ENCODE data around the gene ZNF580.

ZNF580 gene

GRCh38 chr19:55611983-55612645 is 28.7 kb upstream of the ZNF580 start:
- H3K36me3 ChIP-seq (ENCODE audit: control insufficient read depth, insufficient read depth, low read length): peaks cover 6% of the 10 kb centered on the region
- no peaks in the 10 kb centered on the region for H3K27me3 ChIP-seq (ENCODE audit: control insufficient read depth, insufficient read depth, low read length)
- H3K9ac ChIP-seq (ENCODE audit: low read length): no peak overlapping the region
- no peak overlapping the region for H3K27ac ChIP-seq (ENCODE audit: low read depth, low read length)
- no peaks in the 10 kb centered on the region for H3K4me1 ChIP-seq (ENCODE audit: control insufficient read depth, insufficient read depth, low read length)
- no peak overlapping the region for H3K4me3 ChIP-seq (ENCODE audit: low read length)

- Histone ChIP-seq H3K36me3 (ENCODE audit: control insufficient read depth, insufficient read depth, low read length) (peaks cover 6% of the 10 kb centered on the region), H3K27ac (ENCODE audit: low read depth, low read length) (no peak overlapping the region), H3K4me1 (ENCODE audit: control insufficient read depth, insufficient read depth, low read length) (no peaks in the 10 kb centered on the region), H3K4me3 (ENCODE audit: low read length) (no peak overlapping the region), H3K27me3 (ENCODE audit: control insufficient read depth, insufficient read depth, low read length) (no peaks in the 10 kb centered on the region), H3K9ac (ENCODE audit: low read length) (no peak overlapping the region)
These were observed 27.4 kb upstream of the ZNF580 start for GRCh38 chr19:55613396-55613795.

GRCh38 chr19:55613930-55614710 is 26.7 kb upstream of the ZNF580 start:
- H3K36me3 ChIP-seq (ENCODE audit: control insufficient read depth, insufficient read depth, low read length): peaks cover 6% of the 10 kb centered on the region
- no peaks in the 10 kb centered on the region for H3K4me1 ChIP-seq (ENCODE audit: control insufficient read depth, insufficient read depth, low read length)
- no peak overlapping the region for H3K4me3 ChIP-seq (ENCODE audit: low read length)
- H3K27ac ChIP-seq (ENCODE audit: low read depth, low read length): no peak overlapping the region
- H3K27me3 ChIP-seq (ENCODE audit: control insufficient read depth, insufficient read depth, low read length): no peaks in the 10 kb centered on the region
- no peak overlapping the region for H3K9ac ChIP-seq (ENCODE audit: low read length)

- peaks cover 2% of the 10 kb centered on the region for H3K36me3 ChIP-seq (ENCODE audit: control insufficient read depth, insufficient read depth, low read length)
- no peaks in the 10 kb centered on the region for H3K27me3 ChIP-seq (ENCODE audit: control insufficient read depth, insufficient read depth, low read length)
- H3K4me3 ChIP-seq (ENCODE audit: low read length): no peak overlapping the region
- no peak overlapping the region for H3K27ac ChIP-seq (ENCODE audit: low read depth, low read length)
- H3K4me1 ChIP-seq (ENCODE audit: control insufficient read depth, insufficient read depth, low read length): no peaks in the 10 kb centered on the region
- no peak overlapping the region for H3K9ac ChIP-seq (ENCODE audit: low read length)
These were observed 25.9 kb upstream of the ZNF580 start for GRCh38 chr19:55614711-55615542.

DNA sequence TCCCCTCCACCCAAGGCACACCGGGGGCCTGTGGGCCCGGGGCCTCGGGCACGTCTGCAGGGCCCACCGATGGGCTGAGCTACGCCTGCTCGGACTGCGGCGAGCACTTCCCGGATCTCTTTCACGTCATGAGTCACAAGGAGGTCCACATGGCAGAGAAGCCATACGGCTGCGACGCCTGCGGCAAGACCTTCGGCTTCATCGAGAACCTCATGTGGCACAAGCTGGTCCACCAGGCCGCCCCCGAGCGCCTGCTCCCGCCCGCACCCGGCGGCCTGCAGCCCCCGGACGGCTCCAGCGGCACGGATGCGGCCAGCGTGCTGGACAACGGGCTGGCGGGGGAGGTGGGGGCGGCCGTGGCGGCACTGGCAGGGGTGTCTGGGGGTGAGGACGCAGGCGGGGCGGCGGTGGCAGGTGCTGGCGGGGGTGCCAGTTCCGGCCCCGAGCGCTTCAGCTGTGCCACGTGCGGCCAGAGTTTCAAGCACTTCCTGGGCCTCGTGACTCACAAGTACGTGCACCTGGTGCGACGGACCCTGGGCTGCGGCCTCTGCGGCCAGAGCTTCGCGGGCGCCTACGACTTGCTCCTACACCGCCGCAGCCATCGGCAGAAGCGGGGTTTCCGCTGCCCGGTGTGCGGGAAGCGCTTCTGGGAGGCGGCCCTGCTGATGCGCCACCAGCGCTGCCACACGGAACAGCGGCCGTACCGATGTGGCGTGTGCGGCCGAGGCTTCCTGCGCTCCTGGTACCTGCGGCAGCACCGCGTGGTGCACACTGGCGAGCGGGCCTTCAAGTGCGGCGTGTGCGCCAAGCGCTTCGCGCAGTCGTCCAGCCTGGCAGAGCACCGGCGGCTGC is 25.0 kb upstream of the ZNF580 start:
- H3K27ac ChIP-seq (ENCODE audit: low read depth, low read length): no peak overlapping the region
- H3K4me3 ChIP-seq (ENCODE audit: low read length): no peak overlapping the region
- H3K36me3 ChIP-seq (ENCODE audit: control insufficient read depth, insufficient read depth, low read length): peaks cover 2% of the 10 kb centered on the region
- no peak overlapping the region for H3K9ac ChIP-seq (ENCODE audit: low read length)
- no peaks in the 10 kb centered on the region for H3K4me1 ChIP-seq (ENCODE audit: control insufficient read depth, insufficient read depth, low read length)
- no peaks in the 10 kb centered on the region for H3K27me3 ChIP-seq (ENCODE audit: control insufficient read depth, insufficient read depth, low read length)

DNA sequence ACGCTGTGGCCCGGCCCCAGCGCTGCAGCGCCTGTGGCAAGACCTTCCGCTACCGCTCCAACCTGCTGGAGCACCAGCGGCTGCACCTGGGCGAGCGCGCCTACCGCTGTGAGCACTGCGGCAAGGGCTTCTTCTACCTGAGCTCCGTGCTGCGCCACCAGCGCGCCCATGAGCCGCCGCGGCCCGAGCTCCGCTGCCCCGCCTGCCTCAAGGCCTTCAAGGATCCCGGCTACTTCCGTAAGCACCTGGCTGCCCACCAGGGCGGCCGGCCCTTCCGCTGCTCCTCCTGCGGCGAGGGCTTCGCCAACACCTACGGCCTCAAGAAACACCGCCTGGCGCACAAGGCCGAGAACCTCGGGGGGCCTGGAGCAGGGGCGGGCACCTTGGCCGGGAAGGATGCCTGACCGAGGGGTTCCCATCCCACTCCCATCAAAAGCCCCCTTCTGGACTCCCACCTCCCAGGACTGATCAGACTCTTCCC is 24.4 kb upstream of the ZNF580 start:
- Histone ChIP-seq H3K27me3 (ENCODE audit: control insufficient read depth, insufficient read depth, low read length) (no peaks in the 10 kb centered on the region), H3K4me3 (ENCODE audit: low read length) (no peak overlapping the region), H3K4me1 (ENCODE audit: control insufficient read depth, insufficient read depth, low read length) (no peaks in the 10 kb centered on the region), H3K9ac (ENCODE audit: low read length) (no peak overlapping the region), H3K36me3 (ENCODE audit: control insufficient read depth, insufficient read depth, low read length) (peaks cover 2% of the 10 kb centered on the region), H3K27ac (ENCODE audit: low read depth, low read length) (no peak overlapping the region)

GRCh38 chr19:55617426-55617825 is 23.4 kb upstream of the ZNF580 start:
- H3K27ac ChIP-seq (ENCODE audit: low read depth, low read length): no peak overlapping the region
- H3K4me1 ChIP-seq (ENCODE audit: control insufficient read depth, insufficient read depth, low read length): no peaks in the 10 kb centered on the region
- H3K9ac ChIP-seq (ENCODE audit: low read length): no peak overlapping the region
- H3K4me3 ChIP-seq (ENCODE audit: low read length): no peak overlapping the region
- no peaks in the 10 kb centered on the region for H3K27me3 ChIP-seq (ENCODE audit: control insufficient read depth, insufficient read depth, low read length)
- H3K36me3 ChIP-seq (ENCODE audit: control insufficient read depth, insufficient read depth, low read length): peaks cover 2% of the 10 kb centered on the region

- Histone ChIP-seq H3K4me3 (ENCODE audit: low read length) (no peak overlapping the region), H3K9ac (ENCODE audit: low read length) (no peak overlapping the region), H3K27ac (ENCODE audit: low read depth, low read length) (no peak overlapping the region), H3K36me3 (ENCODE audit: control insufficient read depth, insufficient read depth, low read length) (peaks cover 2% of the 10 kb centered on the region), H3K4me1 (ENCODE audit: control insufficient read depth, insufficient read depth, low read length) (no peaks in the 10 kb centered on the region), H3K27me3 (ENCODE audit: control insufficient read depth, insufficient read depth, low read length) (no peaks in the 10 kb centered on the region)
These were observed 22.4 kb upstream of the ZNF580 start for GRCh38 chr19:55618426-55618825.

- Histone ChIP-seq H3K27me3 (ENCODE audit: control insufficient read depth, insufficient read depth, low read length) (no peaks in the 10 kb centered on the region), H3K27ac (ENCODE audit: low read depth, low read length) (no peak overlapping the region), H3K36me3 (ENCODE audit: control insufficient read depth, insufficient read depth, low read length) (peaks cover 2% of the 10 kb centered on the region), H3K4me3 (ENCODE audit: low read length) (no peak overlapping the region), H3K9ac (ENCODE audit: low read length) (no peak overlapping the region), H3K4me1 (ENCODE audit: control insufficient read depth, insufficient read depth, low read length) (no peaks in the 10 kb centered on the region)
These were observed 21.5 kb upstream of the ZNF580 start for GRCh38 chr19:55619286-55619685.

- no peaks in the 10 kb centered on the region for H3K27me3 ChIP-seq (ENCODE audit: control insufficient read depth, insufficient read depth, low read length)
- H3K27ac ChIP-seq (ENCODE audit: low read depth, low read length): no peak overlapping the region
- no peak overlapping the region for H3K4me3 ChIP-seq (ENCODE audit: low read length)
- H3K4me1 ChIP-seq (ENCODE audit: control insufficient read depth, insufficient read depth, low read length): no peaks in the 10 kb centered on the region
- no peak overlapping the region for H3K9ac ChIP-seq (ENCODE audit: low read length)
- H3K36me3 ChIP-seq (ENCODE audit: control insufficient read depth, insufficient read depth, low read length): peaks cover 2% of the 10 kb centered on the region
These were observed 20.2 kb upstream of the ZNF580 start for GRCh38 chr19:55620410-55621204.

GRCh38 chr19:55621205-55621672 is 19.6 kb upstream of the ZNF580 start:
- Histone ChIP-seq H3K9ac (ENCODE audit: low read length) (no peak overlapping the region), H3K27me3 (ENCODE audit: control insufficient read depth, insufficient read depth, low read length) (no peaks in the 10 kb centered on the region), H3K27ac (ENCODE audit: low read depth, low read length) (no peak overlapping the region), H3K4me1 (ENCODE audit: control insufficient read depth, insufficient read depth, low read length) (no peaks in the 10 kb centered on the region), H3K4me3 (ENCODE audit: low read length) (no peak overlapping the region), H3K36me3 (ENCODE audit: control insufficient read depth, insufficient read depth, low read length) (peaks cover 2% of the 10 kb centered on the region)

All from rectal smooth muscle tissue (tissue), 1 donor.